ENCODE data around the gene MAPK1. TPM values are rescaled to one million over a fixed set of nuclear protein-coding genes. Genes with fewer than 3 reads are reported as not detected.
"Not testable (repeated sequence)": the region's sequence is repeated elsewhere in the genome, so short reads cannot be mapped to it uniquely, and the experiment has no call there.

The MAPK1 gene
- total RNA-seq, 3 donors from 2014 or later: 126 to 131 (median 127) TPM

GRCh38 chr22:21855676-21856075 lies 11.8 kb downstream of the MAPK1 start:
- no peak for DNase-seq
- Histone ChIP-seq H3K36me3 (ENCODE audit: low read depth) (no peaks in the 10 kb centered on the region), H3K9me3 (no peaks in the 10 kb centered on the region), H3K4me1 (ENCODE audit: low read depth) (peaks cover 23% of the 10 kb centered on the region), H3K4me3 (no peak overlapping the region)
- no peak for TF ChIP-seq CTCF (IDR thresholded peaks at IDR 0.05)
- intact Hi-C loops (cut with DNase I, micrococcal nuclease): no loop called here
- no peak for ATAC-seq

GRCh38 chr22:21850660-21851059 lies 16.8 kb downstream of the MAPK1 start:
- intact Hi-C loops (cut with DNase I, micrococcal nuclease): no loop called here
- DNase-seq (no peak), ATAC-seq (no peak)
- H3K4me1 ChIP-seq (ENCODE audit: low read depth): no peaks in the 10 kb centered on the region
- H3K9me3 ChIP-seq: no peaks in the 10 kb centered on the region
- no peak overlapping the region for H3K4me3 ChIP-seq
- H3K36me3 ChIP-seq (ENCODE audit: low read depth): no peaks in the 10 kb centered on the region
- no peak for TF ChIP-seq CTCF (IDR thresholded peaks at IDR 0.05)

GRCh38 chr22:21849489-21849888 lies 18.0 kb downstream of the MAPK1 start:
- Histone ChIP-seq H3K4me1 (ENCODE audit: low read depth) (no peaks in the 10 kb centered on the region), H3K9me3 (no peaks in the 10 kb centered on the region), H3K36me3 (ENCODE audit: low read depth) (no peaks in the 10 kb centered on the region), H3K4me3 (no peak overlapping the region)
- DNase-seq: no peak
- intact Hi-C loops (cut with DNase I, micrococcal nuclease): no loop called here
- no peak for TF ChIP-seq CTCF (IDR thresholded peaks at IDR 0.05)
- no peak for ATAC-seq

GRCh38 chr22:21848057-21848456 lies 19.4 kb downstream of the MAPK1 start:
- ATAC-seq; H3K4me3 ChIP-seq; H3K9me3 ChIP-seq; H3K4me1 ChIP-seq (ENCODE audit: low read depth); DNase-seq; H3K36me3 ChIP-seq (ENCODE audit: low read depth); intact Hi-C loops (cut with DNase I, micrococcal nuclease): not testable (repeated sequence)

- intact Hi-C loops (cut with DNase I, micrococcal nuclease): no loop called here
- no peak overlapping the region for H3K4me3 ChIP-seq
- H3K4me1 ChIP-seq (ENCODE audit: low read depth): no peaks in the 10 kb centered on the region
- H3K36me3 ChIP-seq (ENCODE audit: low read depth): no peaks in the 10 kb centered on the region
- no peaks in the 10 kb centered on the region for H3K9me3 ChIP-seq
- no peak for DNase-seq
- no peak for TF ChIP-seq CTCF (IDR thresholded peaks at IDR 0.05)
- no peak for ATAC-seq
Measured at GRCh38 chr22:21845558-21846453, 21.6 kb downstream of the MAPK1 start.

- intact Hi-C loops (cut with DNase I, micrococcal nuclease): no loop called here
- Histone ChIP-seq H3K4me1 (ENCODE audit: low read depth) (no peaks in the 10 kb centered on the region), H3K36me3 (ENCODE audit: low read depth) (no peaks in the 10 kb centered on the region), H3K4me3 (no peak overlapping the region), H3K9me3 (no peaks in the 10 kb centered on the region)
- no peak for TF ChIP-seq CTCF (IDR thresholded peaks at IDR 0.05)
- ATAC-seq: no peak
- DNase-seq: no peak
Measured at GRCh38 chr22:21842946-21843345, 24.5 kb downstream of the MAPK1 start.
